Body of pancreas (tissue), 4 donors: ENCODE results near the gene LYL1.

Experiments used
- CTCF ChIP-seq, 7 experiments: fragments of 450-650 bp in 4 of 7; fragments of 200-600 bp in 3 of 7; sonication (generic) in 3 of 7; IDR thresholded peaks; one replicate each; pipeline ENCODE4 v1.5.1; 2016 to 2019; ENCODE audit warnings: antibody characterized with exemption in 7 of 7
- POLR2A ChIP-seq, 3 donors: fragments of 450-650 bp; IDR thresholded peaks; one replicate each; pipeline ENCODE4 v1.6.1; 2016; ENCODE audit warnings: antibody characterized with exemption in 3 of 3, mild to moderate bottlenecking in 2 of 3

DNA sequence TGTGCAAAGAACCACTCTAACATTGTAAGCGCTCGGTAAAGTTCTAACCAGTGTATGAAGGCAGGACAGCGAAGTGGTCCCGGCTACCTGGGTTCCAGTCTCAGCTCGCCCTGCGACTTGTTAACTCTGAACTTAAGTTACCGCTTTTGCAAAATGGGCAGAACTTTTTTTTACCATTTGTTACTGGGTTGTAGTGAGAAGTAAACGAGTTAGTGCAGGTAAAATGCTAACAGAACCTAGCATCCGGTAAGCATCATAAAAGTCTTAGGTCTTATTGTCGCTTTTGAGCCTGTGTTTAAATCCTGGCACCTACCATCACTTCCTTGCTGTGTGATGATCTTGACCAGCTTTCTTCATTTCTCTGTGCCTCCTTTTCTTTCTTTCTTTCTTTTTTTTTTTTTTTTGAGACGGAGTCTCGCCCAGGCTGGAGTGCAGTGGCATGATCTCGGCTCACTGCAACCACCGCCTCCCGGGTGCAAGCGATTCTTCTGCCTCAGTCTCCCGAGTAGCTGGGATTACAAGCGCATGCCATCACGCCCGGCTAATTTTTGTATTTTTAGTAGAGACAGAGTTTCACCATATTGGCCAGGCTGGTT lies 14.6 kb upstream of the LYL1 start:
- TF ChIP-seq CTCF (IDR thresholded peaks at IDR 0.05) (no peak), POLR2A (IDR thresholded peaks at IDR 0.05) (no peak)
